GM19099 (cell line): Measurements from ENCODE around the gene MRM3.
A peak's percentile ranks its signal among the peaks of the same experiment; 100 is the strongest.

Experiments
- POLR2A ChIP-seq: IDR thresholded peaks from 3 replicates; pipeline ENCODE4 v1.6.1; 2011; ENCODE audit warnings: low read depth; ENCODE audit not compliant: insufficient read length; ENCODE audit errors: extremely low read depth

Gene MRM3, protein sequence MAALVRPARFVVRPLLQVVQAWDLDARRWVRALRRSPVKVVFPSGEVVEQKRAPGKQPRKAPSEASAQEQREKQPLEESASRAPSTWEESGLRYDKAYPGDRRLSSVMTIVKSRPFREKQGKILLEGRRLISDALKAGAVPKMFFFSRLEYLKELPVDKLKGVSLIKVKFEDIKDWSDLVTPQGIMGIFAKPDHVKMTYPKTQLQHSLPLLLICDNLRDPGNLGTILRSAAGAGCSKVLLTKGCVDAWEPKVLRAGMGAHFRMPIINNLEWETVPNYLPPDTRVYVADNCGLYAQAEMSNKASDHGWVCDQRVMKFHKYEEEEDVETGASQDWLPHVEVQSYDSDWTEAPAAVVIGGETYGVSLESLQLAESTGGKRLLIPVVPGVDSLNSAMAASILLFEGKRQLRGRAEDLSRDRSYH

GRCh38 chr17:781805-782731, at the start of gene MRM3, which contains the start of gene GLOD4:
TSS of gene MRM3 (plus strand) at chr17:782353. CDS start at chr17:782379, 26 bp downstream.
TSS of gene GLOD4 (minus strand) at chr17:782280. CDS start at chr17:782255, 25 bp downstream.
- peak; percentile 93 for TF ChIP-seq POLR2A

- no peak for TF ChIP-seq POLR2A
Observed at GRCh38 chr17:732902-733720, 49.0 kb upstream of the MRM3 start.

- TF ChIP-seq POLR2A: no peak
Observed at GRCh38 chr17:733743-734142, 48.4 kb upstream of the MRM3 start.

- no peak for TF ChIP-seq POLR2A
Observed at GRCh38 chr17:737561-738113, 44.5 kb upstream of the MRM3 start.

DNA sequence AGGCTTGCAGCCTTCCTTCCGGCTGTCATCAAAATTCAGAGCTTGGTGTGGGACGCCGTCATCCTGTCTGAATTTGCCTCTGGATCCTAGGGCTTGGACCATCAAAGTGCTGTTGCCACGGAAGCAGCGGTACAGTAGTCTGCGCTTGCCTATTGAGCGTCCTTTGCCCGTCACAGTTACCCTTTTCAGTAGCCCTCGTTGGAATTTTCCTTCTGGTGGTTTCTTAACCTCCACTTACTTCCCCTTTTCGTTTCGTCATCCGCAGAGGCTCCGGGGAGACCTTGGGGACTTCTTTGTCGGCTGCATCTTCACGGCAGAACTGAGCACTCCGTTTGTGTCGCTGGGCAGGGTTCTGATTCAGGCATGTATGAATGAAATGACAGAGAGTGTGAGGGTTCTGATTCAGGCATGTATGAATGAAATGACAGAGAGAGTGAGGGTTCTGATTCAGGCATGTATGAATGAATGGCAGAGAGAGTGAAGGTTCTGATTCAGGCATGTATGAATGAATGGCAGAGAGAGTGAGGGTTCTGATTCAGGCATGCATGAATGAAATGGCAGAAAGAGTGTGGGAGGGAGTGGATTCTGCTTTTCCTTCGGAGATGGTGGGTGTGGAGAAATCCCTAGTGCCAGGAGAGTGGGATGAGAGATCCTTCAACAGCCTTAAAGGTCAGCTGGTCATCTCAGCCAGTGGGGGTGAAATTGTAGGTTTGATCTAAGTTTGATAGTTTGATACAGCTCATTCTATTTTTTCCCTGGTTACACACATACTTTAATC, 41.7 kb upstream of the MRM3 start:
- TF ChIP-seq POLR2A: peak; percentile 30

- no peak for TF ChIP-seq POLR2A
Observed at GRCh38 chr17:742147-742793, 39.9 kb upstream of the MRM3 start.

GRCh38 chr17:743139-743538, 39.0 kb upstream of the MRM3 start:
- no peak for TF ChIP-seq POLR2A

GRCh38 chr17:744937-745336, 37.2 kb upstream of the MRM3 start:
- TF ChIP-seq POLR2A: no peak

DNA sequence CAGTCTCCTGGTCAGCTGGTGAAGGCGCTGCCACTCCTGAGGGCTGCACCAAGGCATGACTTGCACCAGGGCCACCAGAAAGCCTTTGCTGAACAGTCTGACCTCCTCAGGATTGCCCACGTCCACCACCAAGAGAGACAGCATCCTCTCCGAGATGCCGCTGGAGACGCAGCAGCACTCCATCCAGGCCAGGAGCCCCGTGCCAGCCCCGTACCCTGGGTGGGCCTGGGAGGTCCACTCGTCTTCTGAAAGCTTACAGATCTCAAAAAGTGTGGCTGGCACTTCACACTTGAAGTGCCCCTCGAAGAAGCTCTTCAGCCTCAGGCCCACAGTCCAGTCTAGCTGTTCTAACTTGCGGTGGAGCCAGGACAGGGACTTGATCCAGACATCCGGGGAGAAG, 36.7 kb upstream of the MRM3 start:
- no peak for TF ChIP-seq POLR2A

DNA sequence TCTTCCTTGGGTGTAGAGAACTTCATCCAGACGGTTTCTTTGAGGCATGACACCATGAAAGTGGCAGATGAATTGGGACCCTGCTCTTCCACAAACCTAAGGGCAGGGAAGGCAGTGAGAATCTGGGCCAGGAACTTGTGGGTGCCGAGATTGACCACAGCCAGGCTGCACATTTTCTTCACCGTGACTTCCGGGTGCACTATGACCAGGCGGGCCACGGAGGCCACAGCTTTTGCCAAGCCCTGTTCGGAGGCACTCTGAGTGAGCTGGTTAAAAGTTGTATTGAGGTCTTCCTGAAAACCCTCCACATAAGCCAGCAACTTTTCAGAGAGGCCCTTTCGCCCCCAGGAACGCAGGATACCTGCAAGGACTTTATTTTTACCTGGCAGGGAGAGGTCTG, 36.0 kb upstream of the MRM3 start:
- no peak for TF ChIP-seq POLR2A

DNA sequence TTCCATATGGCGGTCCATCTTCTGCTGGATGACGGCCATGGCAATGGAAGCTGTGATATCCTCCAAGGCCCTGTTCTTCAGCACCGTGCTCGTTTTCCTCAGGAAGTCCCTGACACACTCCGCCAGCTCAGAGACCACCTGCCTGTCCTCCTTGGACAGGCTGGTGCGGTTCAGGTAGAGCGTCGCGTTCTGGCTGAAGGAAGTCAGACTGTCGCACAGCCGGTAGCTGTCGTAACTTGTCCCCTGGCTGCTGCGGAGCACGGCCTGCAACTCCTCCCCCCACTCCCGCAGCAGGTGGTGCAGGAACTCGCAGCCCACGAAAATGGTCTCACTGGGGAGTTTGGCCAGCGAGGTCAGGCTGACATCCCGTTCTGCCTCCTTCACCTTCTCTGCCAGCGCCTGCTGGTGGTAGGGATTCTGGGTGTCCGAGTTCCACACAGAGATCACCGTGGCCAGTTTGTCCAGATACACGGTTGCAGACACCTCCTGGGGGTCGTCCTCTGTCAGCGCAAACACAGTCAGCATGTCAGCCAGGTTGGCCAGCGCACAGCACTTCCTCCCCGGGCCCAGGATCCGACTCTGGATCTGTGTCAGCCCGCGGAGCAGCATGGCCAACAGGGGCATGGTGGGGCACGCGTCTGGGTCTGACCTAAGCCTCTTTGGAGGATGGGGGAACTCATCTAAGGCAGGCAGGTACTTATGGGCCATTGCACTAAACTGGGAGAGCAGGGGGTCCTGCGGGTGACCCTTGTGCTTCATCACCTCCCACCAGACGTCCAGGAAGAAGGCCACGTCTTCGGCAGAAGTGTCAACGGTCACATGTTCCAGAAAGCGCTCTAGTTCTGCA, 35.1 kb upstream of the MRM3 start:
- TF ChIP-seq POLR2A: no peak

DNA sequence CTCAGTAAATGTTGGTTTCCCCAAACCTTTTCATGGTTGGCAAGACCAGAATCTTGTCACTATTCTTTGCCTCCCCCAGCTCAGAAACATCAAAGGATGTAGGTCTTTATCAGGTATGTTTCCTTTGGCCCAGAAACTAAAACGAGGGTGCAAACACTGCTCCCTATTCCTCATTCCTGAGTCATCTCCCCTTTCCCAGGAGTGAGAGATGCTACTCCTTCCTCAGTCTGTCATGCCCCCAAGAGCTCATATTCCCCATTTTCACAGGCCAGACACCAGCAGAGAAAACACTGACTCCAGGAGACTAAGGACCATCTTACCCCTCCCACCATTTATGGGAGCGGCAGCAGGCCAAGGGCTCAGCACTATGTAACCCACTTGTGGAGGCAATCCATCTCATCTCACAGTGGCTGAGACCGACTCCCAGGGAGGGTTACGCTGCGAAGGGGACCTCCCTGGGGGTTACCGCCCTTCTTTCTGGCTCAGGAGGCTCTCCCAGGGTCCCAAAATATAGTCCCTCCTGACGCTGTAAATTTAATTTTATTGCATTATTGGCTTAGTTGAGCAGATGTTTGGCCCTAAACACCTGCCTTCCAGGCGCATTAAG, 31.6 kb upstream of the MRM3 start:
- no peak for TF ChIP-seq POLR2A

GRCh38 chr17:751269-752001, 30.7 kb upstream of the MRM3 start:
- TF ChIP-seq POLR2A: no peak
